PC-9 (cell line): ENCODE data around the gene YWHAE.

Source experiments
- CTCF ChIP-seq: fragments of 200-600 bp; sonication (generic); conservative IDR thresholded peaks from 2 replicates; pipeline ENCODE4 v1.6.1; 2017; ENCODE audit warnings: mixed run types, antibody characterized with exemption, mild to moderate bottlenecking, moderate library complexity
- EZH2 ChIP-seq: fragments of 200-600 bp; sonication (generic); IDR thresholded peaks from 2 replicates; pipeline ENCODE4 v1.8.0; 2017; ENCODE audit warnings: antibody characterized with exemption, low read depth

DNA sequence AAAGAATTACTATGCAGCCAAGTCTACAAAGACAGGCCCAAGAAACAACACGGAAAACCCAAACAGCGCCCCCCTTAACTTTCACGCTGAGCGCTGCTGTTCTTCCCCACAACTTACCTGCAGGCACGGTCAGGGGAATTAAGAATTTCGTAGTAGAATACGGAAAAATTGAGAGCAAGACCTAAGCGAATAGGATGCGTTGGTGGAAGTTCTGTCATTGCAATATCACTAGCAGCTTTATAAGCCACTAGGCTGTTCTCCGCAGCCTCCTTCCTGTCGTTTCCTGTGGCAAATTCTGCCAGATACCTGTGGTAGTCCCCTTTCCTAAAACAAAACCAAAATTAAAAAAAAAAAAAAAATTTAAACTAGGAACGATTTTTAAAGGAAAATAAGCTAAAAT lies 39.0 kb downstream of the YWHAE start:
- no peak for TF ChIP-seq CTCF
- no peak for TF ChIP-seq EZH2
